Esophagus muscularis mucosa (tissue), 2 donors: Measurements from ENCODE around the gene POLR2H.

Experiments
- POLR2A ChIP-seq: fragments of 450-650 bp; IDR thresholded peaks from one replicate; pipeline ENCODE4 v1.6.1; 2017; ENCODE audit warnings: antibody characterized with exemption, moderate library complexity, mild to moderate bottlenecking, low read depth
- POLR2AphosphoS5 ChIP-seq, 2 donors: sonication (generic); formaldehyde crosslinking; IDR thresholded peaks; one replicate each; pipeline ENCODE4 v1.6.1; 2017; ENCODE audit warnings: antibody characterized with exemption in 2 of 2

DNA sequence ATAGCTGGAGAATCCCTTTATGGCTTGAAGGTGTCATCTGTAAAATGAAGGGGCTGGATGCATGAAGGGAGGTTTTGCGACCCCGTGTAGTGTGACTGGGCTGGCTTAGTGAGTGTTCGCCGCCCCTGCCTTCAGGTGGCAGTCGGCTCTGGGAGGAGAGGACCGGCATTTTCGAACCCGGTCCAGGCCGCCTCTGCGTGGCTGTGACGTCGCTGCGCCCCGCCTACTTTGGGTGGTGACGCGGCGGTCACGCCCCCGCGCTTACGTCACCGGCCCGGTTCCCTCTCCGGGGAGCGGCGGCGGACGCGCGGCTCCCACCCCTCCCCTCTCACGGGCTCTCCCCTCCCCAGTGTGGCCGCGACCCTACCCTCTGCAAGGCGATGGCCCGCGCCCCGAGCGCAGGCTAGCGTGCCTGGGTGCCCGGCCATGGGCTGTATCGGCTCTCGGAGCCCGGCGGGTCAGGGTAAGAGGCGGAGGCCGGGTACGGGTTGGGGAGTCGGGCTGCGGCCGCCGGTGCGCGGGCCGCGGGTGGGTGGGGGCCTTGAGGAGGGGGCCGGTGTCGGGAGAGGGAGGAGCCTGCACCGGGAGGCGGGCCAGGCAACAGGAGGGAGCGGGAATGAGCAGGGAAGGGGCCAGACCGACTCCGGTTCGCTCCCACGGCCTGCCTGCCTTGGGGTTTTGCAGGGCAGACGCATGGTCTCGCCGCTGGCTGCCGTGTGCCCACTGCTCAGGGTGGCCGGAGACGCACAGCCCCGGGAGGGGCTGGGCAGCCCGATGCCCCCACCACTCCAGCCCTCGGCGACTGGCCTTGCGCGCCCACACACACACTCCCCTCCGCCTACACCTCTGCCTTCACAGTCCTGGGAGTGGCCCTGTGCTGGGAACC lies 25.6 kb upstream of the POLR2H start:
- TF ChIP-seq POLR2AphosphoS5 (IDR thresholded peaks at IDR 0.05) (peak; percentile 97 to 99), POLR2A (peak; percentile 81)
